ENCODE results near the gene GSTM2. TPM values are rescaled to one million over a fixed set of nuclear protein-coding genes. Genes with fewer than 3 reads are reported as not detected.

The GSTM2 gene
- total RNA-seq, 1 experiment from 2014 or later: 47.3 TPM

DNA sequence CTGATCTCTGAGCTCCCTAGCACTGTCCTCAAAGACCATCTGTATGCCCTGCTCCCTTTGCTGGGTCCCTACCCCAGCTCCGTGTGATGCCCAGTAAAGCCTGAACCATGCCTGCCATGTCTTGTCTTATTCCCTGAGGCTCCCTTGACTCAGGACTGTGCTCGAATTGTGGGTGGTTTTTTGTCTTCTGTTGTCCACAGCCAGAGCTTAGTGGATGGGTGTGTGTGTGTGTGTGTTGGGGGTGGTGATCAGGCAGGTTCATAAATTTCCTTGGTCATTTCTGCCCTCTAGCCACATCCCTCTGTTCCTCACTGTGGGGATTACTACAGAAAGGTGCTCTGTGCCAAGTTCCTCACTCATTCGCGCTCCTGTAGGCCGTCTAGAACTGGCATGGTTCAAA lies 49.9 kb downstream of the GSTM2 start:
- H3K36me3 ChIP-seq (ENCODE audit: insufficient read depth, low read length, poor library complexity, severe bottlenecking): no peaks in the 10 kb centered on the region
- peaks cover 8% of the 10 kb centered on the region for H3K4me1 ChIP-seq (ENCODE audit: insufficient read depth, low read length, poor library complexity, severe bottlenecking)
- H3K27me3 ChIP-seq (replicated peaks; ENCODE audit: insufficient read depth, low read depth, low read length, poor library complexity): no peaks in the 10 kb centered on the region
- H3K4me3 ChIP-seq (ENCODE audit: low read depth, low read length, poor library complexity, severe bottlenecking): no peak overlapping the region
- TF ChIP-seq EZH2 (IDR thresholded peaks at IDR 0.05; ENCODE audit: borderline replicate concordance, low read depth, low read length, poor library complexity, severe bottlenecking): no peak
- TF ChIP-seq, protein P1, sequence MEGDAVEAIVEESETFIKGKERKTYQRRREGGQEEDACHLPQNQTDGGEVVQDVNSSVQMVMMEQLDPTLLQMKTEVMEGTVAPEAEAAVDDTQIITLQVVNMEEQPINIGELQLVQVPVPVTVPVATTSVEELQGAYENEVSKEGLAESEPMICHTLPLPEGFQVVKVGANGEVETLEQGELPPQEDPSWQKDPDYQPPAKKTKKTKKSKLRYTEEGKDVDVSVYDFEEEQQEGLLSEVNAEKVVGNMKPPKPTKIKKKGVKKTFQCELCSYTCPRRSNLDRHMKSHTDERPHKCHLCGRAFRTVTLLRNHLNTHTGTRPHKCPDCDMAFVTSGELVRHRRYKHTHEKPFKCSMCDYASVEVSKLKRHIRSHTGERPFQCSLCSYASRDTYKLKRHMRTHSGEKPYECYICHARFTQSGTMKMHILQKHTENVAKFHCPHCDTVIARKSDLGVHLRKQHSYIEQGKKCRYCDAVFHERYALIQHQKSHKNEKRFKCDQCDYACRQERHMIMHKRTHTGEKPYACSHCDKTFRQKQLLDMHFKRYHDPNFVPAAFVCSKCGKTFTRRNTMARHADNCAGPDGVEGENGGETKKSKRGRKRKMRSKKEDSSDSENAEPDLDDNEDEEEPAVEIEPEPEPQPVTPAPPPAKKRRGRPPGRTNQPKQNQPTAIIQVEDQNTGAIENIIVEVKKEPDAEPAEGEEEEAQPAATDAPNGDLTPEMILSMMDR (conservative IDR thresholded peaks at IDR 0.05; ENCODE audit: low read depth, low read length): no peak
- ChIA-PET POLR2A (ENCODE audit: low non-redundant PET) (no interaction called here), CTCF (no interaction called here)
- intact Hi-C loops (cut with micrococcal nuclease; ENCODE audit: unreplicated experiment): no loop called here
- H3K9me3 ChIP-seq (ENCODE audit: low read depth, low read length, poor library complexity, severe bottlenecking): no peaks in the 10 kb centered on the region
- no peak for DNase-seq (ENCODE audit: low spot score)
- no TSS peak for BruUV-seq (replicated peaks)
- H3K27ac ChIP-seq (ENCODE audit: low read depth, low read length, poor library complexity, severe bottlenecking): no peak overlapping the region

DNA sequence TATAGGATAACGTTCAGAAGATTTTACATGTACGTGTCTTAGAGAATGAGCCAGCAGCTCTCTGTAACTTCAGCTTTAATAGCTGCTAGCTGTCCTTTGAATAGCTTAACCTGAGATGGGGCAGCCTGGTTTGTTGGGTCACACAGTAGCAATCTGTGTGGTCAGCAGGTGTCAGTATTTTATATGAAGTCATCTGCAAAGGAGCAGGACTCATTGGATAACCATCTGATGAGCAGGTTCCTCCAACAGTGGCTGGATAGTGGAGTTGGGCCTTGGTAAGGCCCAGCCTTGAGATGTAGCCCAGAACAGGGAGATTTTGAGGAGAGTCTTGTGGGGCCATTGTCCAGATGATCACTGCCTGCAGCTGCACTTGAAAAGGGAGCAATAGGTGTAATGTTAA lies 50.6 kb downstream of the GSTM2 start:
- BruUV-seq (replicated peaks): no TSS peak
- no peak overlapping the region for H3K27ac ChIP-seq (ENCODE audit: low read depth, low read length, poor library complexity, severe bottlenecking)
- ChIA-PET POLR2A (ENCODE audit: low non-redundant PET) (no interaction called here), CTCF (no interaction called here)
- no peaks in the 10 kb centered on the region for H3K27me3 ChIP-seq (replicated peaks; ENCODE audit: insufficient read depth, low read depth, low read length, poor library complexity)
- H3K36me3 ChIP-seq (ENCODE audit: insufficient read depth, low read length, poor library complexity, severe bottlenecking): no peaks in the 10 kb centered on the region
- no peak overlapping the region for H3K4me3 ChIP-seq (ENCODE audit: low read depth, low read length, poor library complexity, severe bottlenecking)
- DNase-seq (ENCODE audit: low spot score): no peak
- no peaks in the 10 kb centered on the region for H3K9me3 ChIP-seq (ENCODE audit: low read depth, low read length, poor library complexity, severe bottlenecking)
- TF ChIP-seq, protein P1 (conservative IDR thresholded peaks at IDR 0.05; ENCODE audit: low read depth, low read length): 0 out of 2 replicates have a peak, but pooled peaks have one; percentile 21
- no peak for TF ChIP-seq EZH2 (IDR thresholded peaks at IDR 0.05; ENCODE audit: borderline replicate concordance, low read depth, low read length, poor library complexity, severe bottlenecking)
- peaks cover 8% of the 10 kb centered on the region for H3K4me1 ChIP-seq (ENCODE audit: insufficient read depth, low read length, poor library complexity, severe bottlenecking)
- intact Hi-C loops (cut with micrococcal nuclease; ENCODE audit: unreplicated experiment): no loop called here

DNA sequence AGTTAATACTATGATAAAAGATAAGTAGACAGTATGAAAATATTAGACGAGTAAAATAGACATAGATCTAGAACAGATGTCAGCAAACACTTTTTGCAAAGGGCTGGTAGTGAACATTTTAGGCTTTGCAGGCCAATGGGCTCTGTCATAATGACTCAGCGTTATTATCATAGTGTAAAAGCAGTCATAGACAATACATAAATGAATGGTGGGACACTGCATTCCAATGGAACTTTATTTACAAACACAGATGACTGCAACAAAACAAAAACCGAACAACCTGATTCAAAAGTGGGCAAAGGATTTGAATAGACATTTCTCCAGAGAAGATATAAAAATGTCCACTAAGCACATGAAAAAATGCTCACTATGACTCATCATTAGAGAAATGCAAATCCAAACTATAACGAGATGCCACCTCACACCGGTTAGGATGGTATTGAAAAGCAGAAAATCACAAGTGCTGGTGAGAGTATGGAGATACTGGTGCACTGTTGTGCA lies 51.5 kb downstream of the GSTM2 start:
- ChIA-PET POLR2A (ENCODE audit: low non-redundant PET) (no interaction called here), CTCF (no interaction called here)
- H3K4me3 ChIP-seq (ENCODE audit: low read depth, low read length, poor library complexity, severe bottlenecking): no peak overlapping the region
- H3K9me3 ChIP-seq (ENCODE audit: low read depth, low read length, poor library complexity, severe bottlenecking): no peaks in the 10 kb centered on the region
- peak overlapping the region; percentile 2 for H3K27ac ChIP-seq (ENCODE audit: low read depth, low read length, poor library complexity, severe bottlenecking)
- intact Hi-C loops (cut with micrococcal nuclease; ENCODE audit: unreplicated experiment): no loop called here
- no peaks in the 10 kb centered on the region for H3K36me3 ChIP-seq (ENCODE audit: insufficient read depth, low read length, poor library complexity, severe bottlenecking)
- TF ChIP-seq EZH2 (IDR thresholded peaks at IDR 0.05; ENCODE audit: borderline replicate concordance, low read depth, low read length, poor library complexity, severe bottlenecking): no peak
- TF ChIP-seq, protein P1 (conservative IDR thresholded peaks at IDR 0.05; ENCODE audit: low read depth, low read length): no peak
- no peaks in the 10 kb centered on the region for H3K27me3 ChIP-seq (replicated peaks; ENCODE audit: insufficient read depth, low read depth, low read length, poor library complexity)
- peak; percentile 27 for DNase-seq (ENCODE audit: low spot score)
- BruUV-seq (replicated peaks): no TSS peak
- peaks cover 8% of the 10 kb centered on the region for H3K4me1 ChIP-seq (ENCODE audit: insufficient read depth, low read length, poor library complexity, severe bottlenecking)
